HG02943 (cell line): ENCODE data around the gene ZNF184.
"Not testable (repeated sequence)": the region's sequence is repeated elsewhere in the genome, so short reads cannot be mapped to it uniquely, and the experiment has no call there.

ENCODE experiments used
- ATAC-seq: cut with Tn5 transposase; IDR thresholded peaks from one replicate; pipeline ENCODE4 v1.9.1; 2021; ENCODE audit warnings: mild to moderate bottlenecking, low read depth, moderate library complexity; ENCODE audit not compliant: unreplicated experiment

Gene ZNF184

GRCh38 chr6:27426045-27426620, 46.8 kb downstream of the ZNF184 start:
- ATAC-seq, result no peak

DNA sequence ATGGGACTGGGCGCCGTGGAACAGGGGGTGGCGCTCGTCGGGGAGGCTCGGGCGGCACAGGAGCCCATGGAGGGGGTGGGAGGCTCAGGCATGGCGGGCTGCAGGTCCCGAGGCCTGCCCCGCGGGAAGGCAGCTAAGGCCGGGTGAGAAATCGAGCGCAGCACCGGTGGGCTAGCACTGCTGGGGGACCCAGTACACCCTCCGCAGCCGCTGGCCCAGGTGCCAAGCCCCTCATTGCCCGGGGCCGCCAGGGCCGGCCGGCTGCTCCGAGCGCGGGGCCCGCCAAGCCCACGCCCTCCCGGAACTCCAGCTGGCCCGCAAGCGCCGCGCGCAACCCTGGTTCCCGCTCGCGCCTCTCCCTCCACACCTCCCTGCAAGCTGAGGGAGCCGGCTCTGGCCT, 48.1 kb downstream of the ZNF184 start:
- ATAC-seq, result not testable (repeated sequence)

GRCh38 chr6:27422651-27423332, 50.1 kb downstream of the ZNF184 start:
- no peak for ATAC-seq

DNA sequence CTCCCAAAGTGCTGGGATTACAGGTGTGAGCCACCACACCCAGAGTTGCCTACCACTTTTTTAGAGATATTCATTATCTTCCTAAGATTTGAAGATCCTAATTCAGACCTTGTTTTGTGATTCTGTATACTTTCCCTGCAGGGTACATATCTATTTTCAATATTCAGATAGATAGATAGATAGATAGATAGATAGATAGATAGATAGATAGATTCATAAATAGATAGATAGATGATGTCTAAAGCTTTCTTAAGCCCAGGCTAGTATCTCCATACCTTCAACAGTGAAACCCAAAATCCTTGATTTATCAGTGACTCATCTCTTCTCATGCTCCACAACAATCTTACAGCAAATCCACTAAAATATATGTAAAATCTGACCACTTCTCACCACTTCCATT, 53.5 kb downstream of the ZNF184 start:
- ATAC-seq, result no peak

DNA sequence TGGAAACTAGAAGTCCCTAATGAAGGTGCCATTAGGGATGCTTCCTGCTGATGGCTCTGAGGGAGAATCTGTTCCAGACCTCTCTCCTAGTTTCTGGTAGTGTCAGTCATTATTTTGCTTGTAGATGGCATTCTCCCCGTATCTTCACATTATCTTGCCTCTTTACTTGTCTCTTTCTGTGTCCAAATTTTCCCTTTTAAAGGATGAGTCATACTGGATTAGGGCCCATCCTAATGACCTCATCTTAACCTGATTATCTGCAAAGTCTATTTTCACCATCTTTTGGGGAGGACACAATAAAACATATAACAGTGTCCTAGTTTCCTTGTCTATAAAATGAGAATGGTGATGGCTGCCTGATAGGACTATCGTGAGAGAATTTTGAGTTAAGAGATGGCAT, 57.0 kb downstream of the ZNF184 start:
- ATAC-seq, result no peak

DNA sequence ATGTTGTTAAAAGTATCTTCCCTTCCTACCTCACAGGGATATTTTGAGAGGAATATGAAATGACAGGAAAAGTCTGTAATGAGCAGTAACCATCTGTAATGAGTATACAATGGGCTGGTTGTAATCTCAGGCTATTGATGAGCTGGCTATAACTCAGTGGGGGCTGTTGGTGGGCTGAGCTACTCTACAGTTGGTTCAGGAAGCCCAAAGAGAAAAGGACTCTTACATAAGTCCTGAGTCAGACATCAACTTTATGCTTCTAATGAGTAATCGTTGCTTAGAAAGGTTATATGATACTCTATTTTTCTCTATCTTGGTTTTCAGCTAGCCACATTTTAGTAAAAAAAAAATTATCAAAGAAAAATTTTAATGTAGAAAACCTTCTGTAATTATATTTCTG, 57.9 kb downstream of the ZNF184 start:
- no peak for ATAC-seq

DNA sequence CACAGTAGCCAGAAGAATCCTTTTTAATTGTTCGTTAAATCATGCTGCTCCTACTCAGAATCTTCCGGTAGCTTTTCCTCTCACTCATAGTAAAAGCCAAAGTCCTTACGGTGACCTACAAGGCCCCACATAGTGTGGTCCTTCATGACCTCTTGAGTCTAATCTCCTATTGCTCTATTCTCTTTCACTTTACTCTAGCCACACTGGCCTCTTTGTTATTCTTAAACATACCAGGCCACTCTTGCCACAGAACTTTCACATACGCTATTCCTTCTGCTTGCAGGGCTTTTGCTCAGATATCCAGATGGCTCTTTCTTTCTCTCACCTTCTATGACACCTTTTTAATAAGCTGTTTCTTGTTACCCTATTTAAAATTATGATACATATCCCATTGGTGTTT, 58.6 kb downstream of the ZNF184 start:
- no peak for ATAC-seq

GRCh38 chr6:27407153-27407814, 65.6 kb downstream of the ZNF184 start:
- no peak for ATAC-seq

- no peak for ATAC-seq
Measured at GRCh38 chr6:27406085-27406484, 66.8 kb downstream of the ZNF184 start.

DNA sequence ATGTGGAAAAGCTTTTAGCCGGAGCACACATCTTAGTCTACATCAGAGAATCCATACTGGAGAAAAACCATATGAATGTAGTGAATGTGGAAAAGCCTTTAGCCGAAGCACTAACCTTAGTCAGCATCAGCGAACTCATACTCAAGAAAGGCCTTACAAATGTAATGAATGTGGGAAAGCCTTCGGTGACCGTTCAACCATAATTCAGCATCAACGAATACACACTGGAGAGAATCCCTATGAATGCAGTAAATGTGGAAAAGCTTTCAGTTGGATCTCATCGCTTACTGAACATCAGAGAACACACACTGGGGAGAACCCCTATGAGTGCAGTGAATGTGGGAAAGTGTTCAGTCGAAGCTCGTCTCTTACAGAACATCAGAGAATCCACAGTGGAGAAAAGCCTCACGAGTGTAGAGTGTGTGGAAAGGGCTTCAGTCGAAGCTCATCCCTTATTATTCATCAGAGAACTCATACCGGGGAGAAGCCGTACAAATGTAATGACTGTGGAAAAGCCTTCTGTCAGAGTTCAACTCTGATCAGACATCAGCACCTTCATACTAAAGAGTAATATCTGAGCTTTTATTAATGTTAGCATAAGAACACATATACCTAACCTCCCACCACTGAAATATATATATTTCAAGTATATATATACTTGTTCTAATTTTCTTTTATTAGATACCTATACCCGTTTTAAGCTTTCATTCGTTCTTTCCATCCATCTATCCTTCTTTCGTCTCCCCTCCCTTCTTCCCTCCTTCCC, 71.8 kb downstream of the ZNF184 start:
- no peak for ATAC-seq
